Common myeloid progenitor, CD34-positive (primary cell): ENCODE results near the gene PPP1R13L.
"Not testable (repeated sequence)": the region's sequence is repeated elsewhere in the genome, so short reads cannot be mapped to it uniquely, and the experiment has no call there.

ENCODE experiments used
- CTCF ChIA-PET: fragments of 350-600 bp; sonication (Branson Sonifier 250); formaldehyde crosslinking; loops from one replicate; lab custom pipeline; 2021; ENCODE audit warnings: antibody characterized with exemption; lab: Charles Lee
- POLR2A ChIA-PET: fragments of 350-600 bp; sonication (Branson Sonifier 250); formaldehyde crosslinking; loops from one replicate; lab custom pipeline; 2021; ENCODE audit warnings: antibody characterized with exemption; lab: Charles Lee
- DNase-seq, 3 donors: peaks; one replicate each; pipeline versions ENCODE4 v3.0.0 to v3.0.0-alpha.2; 2013
- H3K27ac ChIP-seq, 2 experiments: 1 replicate in 1 of 2; 2 replicates in 1 of 2; pipeline ENCODE4 v1.7.0; 2013; ENCODE audit warnings: inconsistent platforms in 2 of 2, low read length in 2 of 2, mild to moderate bottlenecking in 2 of 2, low read depth in 1 of 2, moderate library complexity in 1 of 2; ENCODE audit not compliant: severe bottlenecking in 2 of 2, insufficient read depth in 1 of 2, poor library complexity in 1 of 2
- H3K27me3 ChIP-seq, 5 experiments: replicated peaks in 2 of 5; 1 replicate in 3 of 5; 2 replicates in 2 of 5; pipeline versions ENCODE4 v1.6.1 to v1.7.0; 2013; ENCODE audit warnings: low read length in 4 of 5, mild to moderate bottlenecking in 2 of 5, moderate library complexity in 2 of 5, inconsistent platforms in 1 of 5; ENCODE audit not compliant: insufficient read depth in 5 of 5, control insufficient read depth in 4 of 5
- H3K36me3 ChIP-seq, 4 experiments: 1 replicate in 2 of 4; 2 replicates in 2 of 4; pipeline versions ENCODE4 v1.6.1 to v1.7.0; 2013; ENCODE audit warnings: low read length in 3 of 4, control low read depth in 1 of 4, mild to moderate bottlenecking in 1 of 4; ENCODE audit not compliant: control insufficient read depth in 4 of 4, insufficient read depth in 4 of 4
- H3K4me1 ChIP-seq, 4 experiments: 1 replicate in 3 of 4; 2 replicates in 1 of 4; pipeline versions ENCODE4 v1.6.1 to v1.7.1; 2013; ENCODE audit warnings: low read length in 3 of 4, mild to moderate bottlenecking in 3 of 4, control low read depth in 1 of 4, inconsistent platforms in 1 of 4, moderate library complexity in 1 of 4; ENCODE audit not compliant: control insufficient read depth in 4 of 4, insufficient read depth in 4 of 4; ENCODE audit errors: control extremely low read depth in 1 of 4
- H3K4me3 ChIP-seq, 7 experiments: 1 replicate in 4 of 7; 2 replicates in 3 of 7; pipeline versions ENCODE4 v1.5.1 to v1.7.0; 2013; ENCODE audit warnings: mild to moderate bottlenecking in 7 of 7, low read length in 6 of 7, moderate library complexity in 6 of 7, inconsistent platforms in 2 of 7, low read depth in 2 of 7, control low read depth in 1 of 7; ENCODE audit not compliant: insufficient read depth in 4 of 7, control insufficient read depth in 1 of 7; ENCODE audit errors: extremely low read depth in 1 of 7
- H3K9me3 ChIP-seq, 5 experiments: 1 replicate in 4 of 5; 2 replicates in 1 of 5; pipeline versions ENCODE4 v1.6.1 to v1.7.1; 2013; ENCODE audit warnings: low read length in 4 of 5, mild to moderate bottlenecking in 2 of 5, inconsistent platforms in 1 of 5, low read depth in 1 of 5, moderate library complexity in 1 of 5; ENCODE audit not compliant: control insufficient read depth in 4 of 5, insufficient read depth in 2 of 5; ENCODE audit errors: control extremely low read depth in 1 of 5
- WGBS: methylation state at CpG from one replicate; pipeline ENCODE4 v1.1.5; 2013; ENCODE audit not compliant: insufficient coverage; 5-methylcytosine and 5-hydroxymethylcytosine counted together

Gene PPP1R13L

GRCh38 chr19:45418802-45419201, 13.9 kb upstream of the PPP1R13L start:
- Histone ChIP-seq H3K4me1 (peaks cover 6 to 54% (median 36%) of the 10 kb centered on the region in 4 experiments), H3K4me3 (peak overlapping the region in 2 of 7 experiments; percentile 8 to 52), H3K9me3 (no peaks in the 10 kb centered on the region), H3K27ac (peak overlapping the region in 1 of 2 experiments; percentile 39), H3K27me3 (no peaks in the 10 kb centered on the region), H3K36me3 (peaks cover 5 to 43% (median 39%) of the 10 kb centered on the region in 4 experiments)
- DNase-seq, result no peak
- ChIA-PET POLR2A (no interaction called here), CTCF (interaction anchor here (1.9 to 5.3 kb wide), 3 partner anchors 16 to 67 kb away, joined by 4 to 34 read pairs (median 6); partner anchors contain the start of gene PPP1R13L)
- WGBS, result 34% methylated on average over 3 of the region's 9 CpGs

- CTCF ChIA-PET, result interaction anchor here (0.6 to 5.3 kb wide), 3 partner anchors 14 to 237 kb away, joined by 3 to 34 read pairs (median 6); partner anchors contain the start of gene PPP1R13L
- no peaks in the 10 kb centered on the region for H3K9me3 ChIP-seq
- WGBS, result 67% methylated on average over 3 of the region's 4 CpGs
- peaks cover 7 to 58% (median 47%) of the 10 kb centered on the region in 4 experiments for H3K36me3 ChIP-seq
- DNase-seq, result no peak
- H3K4me1 ChIP-seq, result peaks cover 6 to 41% (median 24%) of the 10 kb centered on the region in 4 experiments
- H3K27me3 ChIP-seq, result no peaks in the 10 kb centered on the region
- H3K27ac ChIP-seq, result no peak overlapping the region
- POLR2A ChIA-PET, result no interaction called here
- no peak overlapping the region for H3K4me3 ChIP-seq
These were observed 12.3 kb upstream of the PPP1R13L start for GRCh38 chr19:45417151-45417550.

- no peak for DNase-seq
- CTCF ChIA-PET, result interaction anchor here (0.7 to 5.3 kb wide), 3 partner anchors 11 to 40 kb away, joined by 3 to 34 read pairs (median 9); partner anchors contain the start of gene PPP1R13L
- no peaks in the 10 kb centered on the region for H3K27me3 ChIP-seq
- no peaks in the 10 kb centered on the region for H3K9me3 ChIP-seq
- peaks cover 2 to 48% (median 35%) of the 10 kb centered on the region in 4 experiments for H3K36me3 ChIP-seq
- 94% methylated on average over 4 of the region's 8 CpGs for WGBS
- peaks cover 6 to 19% (median 9%) of the 10 kb centered on the region in 4 experiments for H3K4me1 ChIP-seq
- POLR2A ChIA-PET, result no interaction called here
- H3K27ac ChIP-seq, result no peak overlapping the region
- H3K4me3 ChIP-seq, result no peak overlapping the region
These were observed 9.6 kb upstream of the PPP1R13L start for GRCh38 chr19:45414468-45414867.

DNA sequence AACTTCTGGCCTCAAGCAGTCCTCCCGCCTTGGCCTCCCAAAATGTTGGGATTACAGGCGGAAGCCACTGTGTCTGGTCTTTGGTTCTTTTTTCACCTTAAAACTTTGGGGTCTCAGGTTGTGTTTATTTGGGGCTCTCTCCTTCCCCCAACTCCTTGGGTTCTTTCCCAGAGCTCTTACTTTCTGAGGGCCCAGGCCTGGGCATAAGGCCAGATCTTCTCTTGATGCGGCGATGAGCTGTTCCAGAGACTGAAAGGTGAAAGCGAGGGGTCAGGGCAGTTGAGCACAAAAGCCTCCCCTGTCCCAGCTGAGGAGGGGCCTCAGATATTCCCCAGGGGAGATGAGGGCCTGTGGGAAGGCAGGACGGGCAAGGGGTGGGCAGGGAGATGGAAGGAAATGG, 8.6 kb upstream of the PPP1R13L start:
- Histone ChIP-seq H3K27me3 (no peaks in the 10 kb centered on the region), H3K36me3 (peaks cover 2 to 51% (median 37%) of the 10 kb centered on the region in 4 experiments), H3K9me3 (no peaks in the 10 kb centered on the region), H3K4me3 (no peak overlapping the region), H3K27ac (no peak overlapping the region), H3K4me1 (peaks cover 0 to 12% (median 0%) of the 10 kb centered on the region in 4 experiments)
- POLR2A ChIA-PET, result interaction anchor here (0.6 kb wide), 1 partner anchor 163 kb away, joined by 3 read pairs; no protein-coding TSS in a partner anchor
- DNase-seq, result no peak
- 97% methylated on average over 4 of the region's 6 CpGs for WGBS
- CTCF ChIA-PET, result interaction anchor here (0.7 to 1.3 kb wide), 4 partner anchors 9 to 75 kb away, joined by 3 to 5 read pairs (median 4); partner anchors contain the start of gene PPP1R13L

- H3K27ac ChIP-seq, H3K27me3 ChIP-seq, CTCF ChIA-PET, H3K9me3 ChIP-seq, POLR2A ChIA-PET, DNase-seq, H3K4me3 ChIP-seq: not testable (repeated sequence)
- Histone ChIP-seq H3K36me3 (peaks cover 2 to 31% (median 21%) of the 10 kb centered on the region in 4 experiments), H3K4me1 (peaks cover 5 to 25% (median 20%) of the 10 kb centered on the region in 4 experiments)
- 100% methylated on average over 1 of the region's 4 CpGs for WGBS
These were observed 5.5 kb upstream of the PPP1R13L start for GRCh38 chr19:45410330-45410729.

GRCh38 chr19:45409557-45409920, 4.7 kb upstream of the PPP1R13L start:
- Histone ChIP-seq H3K4me1 (peaks cover 5 to 33% (median 28%) of the 10 kb centered on the region in 4 experiments), H3K9me3 (no peaks in the 10 kb centered on the region), H3K27ac (no peak overlapping the region), H3K36me3 (peaks cover 2 to 27% (median 19%) of the 10 kb centered on the region in 4 experiments), H3K27me3 (peaks cover 0 to 7% (median 2%) of the 10 kb centered on the region in 5 experiments), H3K4me3 (no peak overlapping the region)
- CTCF ChIA-PET, result no interaction called here
- no peak for DNase-seq
- no CpG with 5 or more reads among the region's 4 CpGs for WGBS
- POLR2A ChIA-PET, result no interaction called here

GRCh38 chr19:45408830-45409556, 4.1 kb upstream of the PPP1R13L start:
- Histone ChIP-seq H3K36me3 (peaks cover 2 to 22% (median 15%) of the 10 kb centered on the region in 4 experiments), H3K4me3 (no peak overlapping the region), H3K27ac (no peak overlapping the region), H3K27me3 (peaks cover 0 to 12% (median 8%) of the 10 kb centered on the region in 5 experiments), H3K9me3 (no peaks in the 10 kb centered on the region), H3K4me1 (peaks cover 5 to 38% (median 33%) of the 10 kb centered on the region in 4 experiments)
- ChIA-PET CTCF (no interaction called here), POLR2A (no interaction called here)
- DNase-seq, result no peak
- 90% methylated on average over 15 of the region's 15 CpGs for WGBS
